GM12878 (cell line): ENCODE data around the gene SLC5A10. TPM values are rescaled to one million over a fixed set of nuclear protein-coding genes. Genes with fewer than 3 reads are reported as not detected.

ENCODE experiments used
- ATAC-seq: fragments of 200-7000 bp; cut with Tn5 transposase; 3 replicates; pipeline ENCODE4 v1.9.1; 2020; ENCODE audit warnings: mild to moderate bottlenecking, moderate library complexity
- BruUV-seq: library from RNA; stranded (reverse); fragments of 400-500 nt; replicated peaks from 2 replicates; lab custom pipeline; 2021; lab: Mats Ljungman, UMichigan
- CTCF ChIA-PET: fragments of 300-600 bp; sonication (Branson Sonifier 250); formaldehyde crosslinking; extraction: SDS; loops from one replicate; lab custom pipeline; 2021; ENCODE audit warnings: inconsistent platforms; lab: Yijun Ruan, JAX
- POLR2A ChIA-PET: fragments of 350-600 bp; formaldehyde crosslinking; extraction: SDS; loops from one replicate; lab custom pipeline; 2021; ENCODE audit warnings: inconsistent platforms; lab: Charles Lee
- RAD21 ChIA-PET: fragments of 300-600 bp; sonication (Branson Sonifier 250); formaldehyde crosslinking; loops from one replicate; lab custom pipeline; 2023; ENCODE audit warnings: antibody characterized with exemption; ENCODE audit not compliant: unreplicated experiment; lab: Charles Lee
- SMC1A ChIA-PET: fragments of 300-600 bp; sonication (Branson Sonifier 250); formaldehyde crosslinking; loops from one replicate; lab custom pipeline; 2023; ENCODE audit not compliant: unreplicated experiment, uncharacterized antibody; lab: Charles Lee
- DNase-seq: peaks from one replicate; pipeline ENCODE4 v3.0.0-alpha.2; 2011; ENCODE audit warnings: low read depth, low spot score
- FAIRE-seq: peaks from 3 replicates; lab custom pipeline; 2011; peaks lifted over from hg19 to GRCh38; lab: Jason Lieb, UNC
- H2AFZ ChIP-seq: 2 replicates; pipeline ENCODE4 v1.6.0; 2011; ENCODE audit warnings: low read depth, low read length, control low read depth; ENCODE audit not compliant: control insufficient read depth
- H3K27ac ChIP-seq: 2 replicates; pipeline ENCODE4 v1.5.1; 2011; ENCODE audit warnings: control low read depth; ENCODE audit not compliant: control insufficient read depth, insufficient read depth
- H3K27me3 ChIP-seq, 2 experiments: replicated peaks in 1 of 2; 2 replicates each; pipeline versions ENCODE4 v1.6.0 to v1.6.1; 2011; ENCODE audit warnings: low read length in 1 of 2; ENCODE audit not compliant: control insufficient read depth in 2 of 2, insufficient read depth in 2 of 2
- H3K36me3 ChIP-seq, 2 experiments: 2 replicates each; pipeline ENCODE4 v1.5.1; 2011; ENCODE audit warnings: low read length in 1 of 2; ENCODE audit not compliant: control insufficient read depth in 2 of 2, insufficient read depth in 2 of 2
- H3K4me1 ChIP-seq: 2 replicates; pipeline ENCODE4 v1.6.1; 2011; ENCODE audit warnings: mild to moderate bottlenecking, low read length, moderate library complexity, mixed read lengths; ENCODE audit not compliant: control insufficient read depth, insufficient read depth
- H3K4me2 ChIP-seq: 2 replicates; pipeline ENCODE4 v1.6.0; 2011; ENCODE audit warnings: control low read depth; ENCODE audit not compliant: control insufficient read depth, insufficient read depth
- H3K4me3 ChIP-seq: fragments of 200-600 bp; sonication (generic); 2 replicates; pipeline ENCODE4 v1.5.1; 2016
- H3K79me2 ChIP-seq: 2 replicates; pipeline ENCODE4 v1.6.0; 2011; ENCODE audit warnings: low read length; ENCODE audit not compliant: control insufficient read depth, insufficient read depth
- H3K9ac ChIP-seq: 2 replicates; pipeline ENCODE4 v1.8.0; 2011; ENCODE audit warnings: low read length, control low read depth, mixed read lengths; ENCODE audit not compliant: control insufficient read depth, insufficient read depth
- H3K9me3 ChIP-seq: replicated peaks from 3 replicates; pipeline ENCODE4 v1.5.1; 2011; ENCODE audit warnings: mild to moderate bottlenecking, low read length; ENCODE audit not compliant: control insufficient read depth, insufficient read depth
- H4K20me1 ChIP-seq: 2 replicates; pipeline ENCODE4 v1.6.0; 2011; ENCODE audit not compliant: control insufficient read depth, insufficient read depth
- CBX3 ChIP-seq: fragments of 200-600 bp; sonication (generic); IDR thresholded peaks from 2 replicates; pipeline ENCODE4 v1.6.1; 2016; ENCODE audit warnings: low read depth, borderline replicate concordance
- EZH2 ChIP-seq: IDR thresholded peaks from 2 replicates; pipeline ENCODE4 v1.6.1; 2012; ENCODE audit warnings: low read depth, mild to moderate bottlenecking, control low read depth, inconsistent platforms, low read length, borderline replicate concordance; ENCODE audit not compliant: control insufficient read depth
- FOXM1 ChIP-seq: IDR thresholded peaks from 2 replicates; pipeline ENCODE4 v1.6.1; 2012; ENCODE audit warnings: low read depth, mild to moderate bottlenecking, inconsistent platforms, low read length, moderate library complexity
- IRF3 ChIP-seq: fragments of 450-650 bp; IDR thresholded peaks from 2 replicates; pipeline ENCODE4 v1.6.1; 2014; ENCODE audit warnings: mild to moderate bottlenecking
- IRF4 ChIP-seq: IDR thresholded peaks from 2 replicates; pipeline ENCODE4 v1.6.1; 2011; ENCODE audit warnings: low read depth, low read length
- LARP7 ChIP-seq: fragments of 450-650 bp; IDR thresholded peaks from 2 replicates; pipeline ENCODE4 v1.6.1; 2017; ENCODE audit warnings: mild to moderate bottlenecking
- MTA3 ChIP-seq: IDR thresholded peaks from 2 replicates; pipeline ENCODE4 v1.6.1; 2012; ENCODE audit warnings: low read length, inconsistent platforms, borderline replicate concordance
- NR2C1 ChIP-seq: fragments of 450-650 bp; IDR thresholded peaks from 2 replicates; pipeline ENCODE4 v1.6.1; 2017; ENCODE audit warnings: antibody characterized with exemption, mild to moderate bottlenecking, moderate library complexity
- PBX3 ChIP-seq: IDR thresholded peaks from 2 replicates; pipeline ENCODE4 v1.6.1; 2011; ENCODE audit warnings: mild to moderate bottlenecking, low read depth, low read length, moderate library complexity; ENCODE audit not compliant: insufficient replicate concordance
- POLR2A ChIP-seq: IDR thresholded peaks from 2 replicates; pipeline ENCODE4 v1.6.1; 2011; ENCODE audit warnings: low read depth, mild to moderate bottlenecking, low read length
- RBBP5 ChIP-seq: fragments of 200-600 bp; sonication (generic); conservative IDR thresholded peaks from 2 replicates; pipeline ENCODE4 v1.6.1; 2016
- SP1 ChIP-seq: IDR thresholded peaks from one replicate; pipeline ENCODE4 v1.6.1; 2011; ENCODE audit warnings: low read depth, low read length
- SPI1 ChIP-seq: IDR thresholded peaks from 2 replicates; pipeline ENCODE4 v1.6.1; 2011; ENCODE audit warnings: low read depth, mild to moderate bottlenecking, low read length, moderate library complexity, borderline replicate concordance; ENCODE audit not compliant: insufficient read depth
- ZBED1 ChIP-seq: IDR thresholded peaks from 2 replicates; pipeline ENCODE4 v1.6.1; 2016; ENCODE audit warnings: borderline replicate concordance
- WGBS: methylation state at CpG from one replicate; pipeline ENCODE4 v1.1.6; 2016; ENCODE audit warnings: low lambda C conversion rate; ENCODE audit not compliant: insufficient replicate concordance, insufficient coverage; ENCODE audit errors: missing lambda C conversion rate; 5-methylcytosine and 5-hydroxymethylcytosine counted together
- in situ Hi-C: fragments of 300-500 bp; cut with MboI; formaldehyde crosslinking; loops from 9 replicates; pipeline ENCODE4 v1.14.3; 2018; ENCODE audit warnings: mixed read lengths
- intact Hi-C: fragments of 100-400 bp; cut with micrococcal nuclease; formaldehyde crosslinking; loops from one replicate; pipeline ENCODE4 v1.14.2; 2022; ENCODE audit not compliant: unreplicated experiment
- polyA plus RNA-seq, 11 experiments: library from polyadenylated mRNA; depleted of rRNA in 4 of 11; unstranded in 6 of 11; stranded (reverse) in 5 of 11; fragments of >200 nt; fragmentation: Nextera tagmentation in 4 of 11; fragmentation: Illumina TruSeq in 1 of 11; extraction: Ambion mirVana in 4 of 11; extraction: Trizol in 1 of 11; gene quantifications; 1 replicate in 1 of 11; 2 replicates in 10 of 11; pipeline versions ENCODE4 v1.2.1 to v1.2.3, GENCODE V29; 2011 to 2016; ENCODE audit warnings: inconsistent platforms in 2 of 11, missing spikeins in 2 of 11, low read depth in 1 of 11
- total RNA-seq, 4 experiments: library from RNA; depleted of rRNA in 3 of 4; stranded (reverse); fragments of >200 nt in 3 of 4; fragmentation: Illumina TruSeq in 1 of 4; extraction: Trizol in 1 of 4; gene quantifications; 2 replicates each; pipeline versions ENCODE4 v1.2.1 to v1.2.3, GENCODE V29; 2013 to 2021
- TF ChIP-seq, protein P1 (sequence below): IDR thresholded peaks from 2 replicates; pipeline ENCODE4 v1.6.1; 2012; ENCODE audit warnings: mild to moderate bottlenecking, low read depth, low read length
- TF ChIP-seq, protein P2 (sequence below): IDR thresholded peaks from 2 replicates; pipeline ENCODE4 v1.6.1; 2012; ENCODE audit warnings: low read depth, low read length, improper control_type of control experiment

SLC5A10 gene
- total and polyA plus RNA-seq, 10 of the 15 experiments (the other 5 are each of a cell fraction or from before 2014, with no cell fraction given): under 0.01 to 0.18 (median 0.07) TPM; not detected in 4

DNA sequence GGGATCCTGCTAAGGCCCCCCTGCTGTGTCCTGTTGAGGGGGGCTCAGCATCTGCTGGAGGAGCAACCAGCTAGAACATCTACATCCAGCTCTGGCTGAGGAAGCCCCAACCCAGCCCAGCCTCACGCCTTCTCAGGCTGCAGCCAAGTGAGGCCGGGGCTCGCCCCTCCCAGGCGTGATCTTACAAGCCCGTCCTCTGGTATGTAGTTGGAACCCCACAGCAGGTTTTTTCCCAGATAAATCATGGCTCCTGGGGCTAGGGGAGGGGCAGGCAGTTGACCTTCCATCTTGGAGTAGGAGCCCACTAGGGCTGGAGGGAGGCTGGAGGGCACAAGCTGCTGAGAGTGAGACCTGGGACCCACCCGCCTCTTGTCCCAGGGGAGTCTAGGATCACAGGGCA is 47.9 kb downstream of the SLC5A10 start:
- H3K36me3 ChIP-seq: peaks cover 0 to 5% of the 10 kb centered on the region in 2 experiments; a peak in 3 of 4 replicates
- POLR2A ChIA-PET: no interaction called here
- in situ Hi-C loops: no loop called here
- no peak for DNase-seq
- H3K9me3 ChIP-seq: peaks cover 6% of the 10 kb centered on the region; the same call in 2 of the 3 replicates
- no peak overlapping the region for H3K9ac ChIP-seq
- BruUV-seq: no TSS peak
- H3K4me2 ChIP-seq: no peak overlapping the region
- WGBS: 81% methylated on average over 6 of the region's 6 CpGs
- peaks cover 12% of the 10 kb centered on the region for H3K79me2 ChIP-seq
- SMC1A ChIA-PET: no interaction called here
- FAIRE-seq: no peak
- peaks cover 22% of the 10 kb centered on the region for H3K4me1 ChIP-seq
- TF ChIP-seq NR2C1: no peak
- TF ChIP-seq ZBED1: no peak
- no peak for TF ChIP-seq CBX3
- TF ChIP-seq LARP7: no peak
- TF ChIP-seq, protein P1, sequence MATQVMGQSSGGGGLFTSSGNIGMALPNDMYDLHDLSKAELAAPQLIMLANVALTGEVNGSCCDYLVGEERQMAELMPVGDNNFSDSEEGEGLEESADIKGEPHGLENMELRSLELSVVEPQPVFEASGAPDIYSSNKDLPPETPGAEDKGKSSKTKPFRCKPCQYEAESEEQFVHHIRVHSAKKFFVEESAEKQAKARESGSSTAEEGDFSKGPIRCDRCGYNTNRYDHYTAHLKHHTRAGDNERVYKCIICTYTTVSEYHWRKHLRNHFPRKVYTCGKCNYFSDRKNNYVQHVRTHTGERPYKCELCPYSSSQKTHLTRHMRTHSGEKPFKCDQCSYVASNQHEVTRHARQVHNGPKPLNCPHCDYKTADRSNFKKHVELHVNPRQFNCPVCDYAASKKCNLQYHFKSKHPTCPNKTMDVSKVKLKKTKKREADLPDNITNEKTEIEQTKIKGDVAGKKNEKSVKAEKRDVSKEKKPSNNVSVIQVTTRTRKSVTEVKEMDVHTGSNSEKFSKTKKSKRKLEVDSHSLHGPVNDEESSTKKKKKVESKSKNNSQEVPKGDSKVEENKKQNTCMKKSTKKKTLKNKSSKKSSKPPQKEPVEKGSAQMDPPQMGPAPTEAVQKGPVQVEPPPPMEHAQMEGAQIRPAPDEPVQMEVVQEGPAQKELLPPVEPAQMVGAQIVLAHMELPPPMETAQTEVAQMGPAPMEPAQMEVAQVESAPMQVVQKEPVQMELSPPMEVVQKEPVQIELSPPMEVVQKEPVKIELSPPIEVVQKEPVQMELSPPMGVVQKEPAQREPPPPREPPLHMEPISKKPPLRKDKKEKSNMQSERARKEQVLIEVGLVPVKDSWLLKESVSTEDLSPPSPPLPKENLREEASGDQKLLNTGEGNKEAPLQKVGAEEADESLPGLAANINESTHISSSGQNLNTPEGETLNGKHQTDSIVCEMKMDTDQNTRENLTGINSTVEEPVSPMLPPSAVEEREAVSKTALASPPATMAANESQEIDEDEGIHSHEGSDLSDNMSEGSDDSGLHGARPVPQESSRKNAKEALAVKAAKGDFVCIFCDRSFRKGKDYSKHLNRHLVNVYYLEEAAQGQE: no peak
- TF ChIP-seq PBX3: no peak
- TF ChIP-seq RBBP5: no peak
- TF ChIP-seq SP1: no peak
- no peak for TF ChIP-seq POLR2A
- no peak for TF ChIP-seq FOXM1
- no peak for TF ChIP-seq MTA3
- TF ChIP-seq SPI1: no peak
- TF ChIP-seq IRF4: no peak
- TF ChIP-seq IRF3: no peak
- TF ChIP-seq EZH2: no peak
- TF ChIP-seq, protein P2, sequence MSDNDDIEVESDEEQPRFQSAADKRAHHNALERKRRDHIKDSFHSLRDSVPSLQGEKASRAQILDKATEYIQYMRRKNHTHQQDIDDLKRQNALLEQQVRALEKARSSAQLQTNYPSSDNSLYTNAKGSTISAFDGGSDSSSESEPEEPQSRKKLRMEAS: no peak
- no peak for ATAC-seq
- H3K4me3 ChIP-seq: no peak overlapping the region
- RAD21 ChIA-PET: interaction anchor here (1.4 kb wide), 1 partner anchor 39 kb away, joined by 5 read pairs; no protein-coding TSS in a partner anchor
- CTCF ChIA-PET: no interaction called here
- H4K20me1 ChIP-seq: no peaks in the 10 kb centered on the region
- H3K27ac ChIP-seq: no peak overlapping the region
- H3K27me3 ChIP-seq: no peaks in the 10 kb centered on the region
- no peak overlapping the region for H2AFZ ChIP-seq
- intact Hi-C loops: no loop called here
